ENCODE data around the gene ARSH. TPM values are rescaled to one million over a fixed set of nuclear protein-coding genes. Genes with fewer than 3 reads are reported as not detected.

ARSH gene
- total RNA-seq, 1 donor from 2014 or later, result not detected

- H3K4me3 ChIP-seq (ENCODE audit: low read depth, low read length), result no peak overlapping the region
- no peak for TF ChIP-seq CTCF (conservative IDR thresholded peaks at IDR 0.05; ENCODE audit: low read depth, low read length)
- no peak for DNase-seq (ENCODE audit: low read depth)
Measured at GRCh38 chrX:2984342-2984741, 22.0 kb upstream of the ARSH start.

GRCh38 chrX:2989565-2989964 is 16.8 kb upstream of the ARSH start:
- no peak for DNase-seq (ENCODE audit: low read depth)
- TF ChIP-seq CTCF (conservative IDR thresholded peaks at IDR 0.05; ENCODE audit: low read depth, low read length), result no peak
- no peak overlapping the region for H3K4me3 ChIP-seq (ENCODE audit: low read depth, low read length)

- DNase-seq (ENCODE audit: low read depth), result no peak
- H3K4me3 ChIP-seq (ENCODE audit: low read depth, low read length), result no peak overlapping the region
- no peak for TF ChIP-seq CTCF (conservative IDR thresholded peaks at IDR 0.05; ENCODE audit: low read depth, low read length)
Measured at GRCh38 chrX:3010532-3010931, 4.2 kb downstream of the ARSH start.

- no peak overlapping the region for H3K4me3 ChIP-seq (ENCODE audit: low read depth, low read length)
- DNase-seq (ENCODE audit: low read depth), result no peak
- TF ChIP-seq CTCF (conservative IDR thresholded peaks at IDR 0.05; ENCODE audit: low read depth, low read length), result no peak
Measured at GRCh38 chrX:3017492-3017891, 11.1 kb downstream of the ARSH start.

GRCh38 chrX:3024176-3024575 is 17.8 kb downstream of the ARSH start:
- TF ChIP-seq CTCF (conservative IDR thresholded peaks at IDR 0.05; ENCODE audit: low read depth, low read length), result no peak
- no peak overlapping the region for H3K4me3 ChIP-seq (ENCODE audit: low read depth, low read length)
- DNase-seq (ENCODE audit: low read depth), result no peak

GRCh38 chrX:3026074-3026815 is 19.9 kb downstream of the ARSH start:
- no peak for TF ChIP-seq CTCF (conservative IDR thresholded peaks at IDR 0.05; ENCODE audit: low read depth, low read length)
- no peak for DNase-seq (ENCODE audit: low read depth)
- H3K4me3 ChIP-seq (ENCODE audit: low read depth, low read length), result no peak overlapping the region

GRCh38 chrX:3029129-3029528 is 22.8 kb downstream of the ARSH start:
- no peak for DNase-seq (ENCODE audit: low read depth)
- no peak for TF ChIP-seq CTCF (conservative IDR thresholded peaks at IDR 0.05; ENCODE audit: low read depth, low read length)
- no peak overlapping the region for H3K4me3 ChIP-seq (ENCODE audit: low read depth, low read length)
